Lower lobe of right lung (tissue), 2 donors: ENCODE results near the gene SMYD3. TPM values are rescaled to one million over a fixed set of nuclear protein-coding genes. Genes with fewer than 3 reads are reported as not detected.

Experiments
- ATAC-seq, 2 donors: fragments of 200-7000 bp; cut with Tn5 transposase; one replicate each; pipeline ENCODE4 v1.9.1; 2020 to 2022; ENCODE audit warnings: mild to moderate bottlenecking in 2 of 2, moderate library complexity in 2 of 2
- DNase-seq: peaks from one replicate; pipeline ENCODE4 v3.0.0-alpha.2; 2020
- H3K27ac ChIP-seq: fragments of 200-600 bp; one replicate; pipeline ENCODE4 v1.8.0; 2022
- H3K27me3 ChIP-seq: fragments of 200-600 bp; one replicate; pipeline ENCODE4 v1.8.0; 2022; ENCODE audit warnings: low read depth
- H3K36me3 ChIP-seq: fragments of 200-600 bp; one replicate; pipeline ENCODE4 v1.8.0; 2022; ENCODE audit warnings: mild to moderate bottlenecking
- H3K4me1 ChIP-seq: fragments of 200-600 bp; one replicate; pipeline ENCODE4 v1.8.0; 2022
- H3K4me3 ChIP-seq: fragments of 200-600 bp; one replicate; pipeline ENCODE4 v1.8.0; 2022; ENCODE audit warnings: mild to moderate bottlenecking
- H3K9me3 ChIP-seq: fragments of 200-600 bp; one replicate; pipeline ENCODE4 v1.8.0; 2022
- intact Hi-C: fragments of 100-400 bp; cut with DNase I; formaldehyde crosslinking; loops from one replicate; pipeline ENCODE4 v1.11.0; 2022
- total RNA-seq: library from RNA; stranded (reverse); fragmentation: NEBNext Ultra II Directional; extraction: Animal tissue kit (Norgen Biotek cat#: 25700); gene quantifications from one replicate; pipeline ENCODE4 v1.2.1, GENCODE V29; 2021
- TF ChIP-seq, protein P1 (sequence below): fragments of 200-600 bp; IDR thresholded peaks from one replicate; pipeline ENCODE4 v1.8.0; 2022; ENCODE audit warnings: antibody characterized with exemption, mild to moderate bottlenecking
- donor health status: DM: no; HTN: yes; CAD: no; lungs with severe emphysema.

SMYD3 gene
- total RNA-seq, 1 donor from 2014 or later, result 20.5 TPM

GRCh38 chr1:246390855-246391254, 116.2 kb downstream of the SMYD3 start:
- no peak for ATAC-seq
- Histone ChIP-seq H3K27me3 (no peaks in the 10 kb centered on the region), H3K4me3 (no peak overlapping the region), H3K27ac (no peak overlapping the region), H3K9me3 (peaks cover 11% of the 10 kb centered on the region), H3K36me3 (no peaks in the 10 kb centered on the region), H3K4me1 (no peaks in the 10 kb centered on the region)
- TF ChIP-seq, protein P1, sequence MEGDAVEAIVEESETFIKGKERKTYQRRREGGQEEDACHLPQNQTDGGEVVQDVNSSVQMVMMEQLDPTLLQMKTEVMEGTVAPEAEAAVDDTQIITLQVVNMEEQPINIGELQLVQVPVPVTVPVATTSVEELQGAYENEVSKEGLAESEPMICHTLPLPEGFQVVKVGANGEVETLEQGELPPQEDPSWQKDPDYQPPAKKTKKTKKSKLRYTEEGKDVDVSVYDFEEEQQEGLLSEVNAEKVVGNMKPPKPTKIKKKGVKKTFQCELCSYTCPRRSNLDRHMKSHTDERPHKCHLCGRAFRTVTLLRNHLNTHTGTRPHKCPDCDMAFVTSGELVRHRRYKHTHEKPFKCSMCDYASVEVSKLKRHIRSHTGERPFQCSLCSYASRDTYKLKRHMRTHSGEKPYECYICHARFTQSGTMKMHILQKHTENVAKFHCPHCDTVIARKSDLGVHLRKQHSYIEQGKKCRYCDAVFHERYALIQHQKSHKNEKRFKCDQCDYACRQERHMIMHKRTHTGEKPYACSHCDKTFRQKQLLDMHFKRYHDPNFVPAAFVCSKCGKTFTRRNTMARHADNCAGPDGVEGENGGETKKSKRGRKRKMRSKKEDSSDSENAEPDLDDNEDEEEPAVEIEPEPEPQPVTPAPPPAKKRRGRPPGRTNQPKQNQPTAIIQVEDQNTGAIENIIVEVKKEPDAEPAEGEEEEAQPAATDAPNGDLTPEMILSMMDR, result no peak
- intact Hi-C loops, result no loop called here
- no peak for DNase-seq

DNA sequence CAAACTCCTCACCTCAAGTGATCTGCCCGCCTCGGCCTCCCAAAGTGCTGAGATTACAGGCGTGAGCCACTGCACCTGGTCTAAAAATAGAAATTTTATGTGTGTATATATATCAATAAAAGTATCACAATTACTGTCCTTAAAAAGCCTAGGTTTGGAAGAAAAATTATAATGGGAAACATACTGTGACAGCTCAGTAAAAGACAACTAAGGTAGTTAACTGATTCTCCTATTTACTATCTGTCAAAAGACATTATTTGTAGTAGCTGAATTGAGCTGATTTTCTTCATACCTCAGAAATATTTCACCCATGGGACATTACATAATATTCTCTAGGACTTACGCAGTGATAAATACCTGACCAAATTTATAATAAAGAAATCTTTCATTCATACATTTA, 122.5 kb downstream of the SMYD3 start:
- Histone ChIP-seq H3K4me3 (no peak overlapping the region), H3K27me3 (no peaks in the 10 kb centered on the region), H3K36me3 (no peaks in the 10 kb centered on the region), H3K9me3 (no peaks in the 10 kb centered on the region), H3K4me1 (no peaks in the 10 kb centered on the region), H3K27ac (no peak overlapping the region)
- ATAC-seq, result no peak
- intact Hi-C loops, result no loop called here
- DNase-seq, result no peak
- TF ChIP-seq, protein P1, result no peak

DNA sequence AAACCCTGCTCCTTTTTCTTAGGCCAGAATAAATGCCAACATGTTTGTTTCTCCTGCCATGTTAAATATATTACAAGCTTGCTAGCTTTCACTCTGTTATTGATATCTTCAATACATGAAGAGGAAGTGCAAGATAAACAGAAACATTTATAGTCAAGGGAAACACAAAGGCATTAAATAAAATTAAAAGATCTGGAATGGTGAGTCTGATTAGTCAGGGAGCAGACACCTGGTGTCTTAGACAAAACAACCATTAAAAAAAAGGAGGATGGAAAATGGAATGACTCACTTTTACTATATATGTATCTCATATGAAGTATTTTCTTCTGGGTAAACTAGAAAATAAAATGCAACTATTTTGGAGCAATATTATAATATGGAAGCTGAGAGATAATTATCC, 123.3 kb downstream of the SMYD3 start:
- H3K4me1 ChIP-seq, result no peaks in the 10 kb centered on the region
- intact Hi-C loops, result no loop called here
- no peaks in the 10 kb centered on the region for H3K27me3 ChIP-seq
- H3K9me3 ChIP-seq, result no peaks in the 10 kb centered on the region
- DNase-seq, result no peak
- no peaks in the 10 kb centered on the region for H3K36me3 ChIP-seq
- H3K4me3 ChIP-seq, result no peak overlapping the region
- H3K27ac ChIP-seq, result no peak overlapping the region
- no peak for ATAC-seq
- TF ChIP-seq, protein P1, result no peak

DNA sequence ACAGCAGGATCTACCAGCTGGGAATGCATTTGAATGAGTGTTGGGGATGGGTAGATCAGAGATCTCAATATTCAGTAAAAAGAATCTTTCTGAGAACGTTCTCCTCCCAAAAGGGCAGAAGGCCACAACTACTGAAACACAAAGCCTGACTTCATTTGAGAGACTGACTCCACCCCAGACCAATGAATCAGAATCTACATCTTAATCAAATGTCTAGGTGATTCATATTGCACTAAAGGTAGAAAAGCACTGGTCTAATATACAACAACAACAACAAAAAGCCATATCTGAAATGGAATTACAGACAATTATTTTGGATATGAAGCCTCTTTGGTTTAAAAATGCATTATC, 123.9 kb downstream of the SMYD3 start:
- no peak overlapping the region for H3K27ac ChIP-seq
- intact Hi-C loops, result no loop called here
- H3K27me3 ChIP-seq, result no peaks in the 10 kb centered on the region
- TF ChIP-seq, protein P1, result no peak
- DNase-seq, result no peak
- no peak overlapping the region for H3K4me3 ChIP-seq
- H3K9me3 ChIP-seq, result no peaks in the 10 kb centered on the region
- ATAC-seq, result no peak
- H3K4me1 ChIP-seq, result no peaks in the 10 kb centered on the region
- no peaks in the 10 kb centered on the region for H3K36me3 ChIP-seq

GRCh38 chr1:246382589-246383238, 124.4 kb downstream of the SMYD3 start:
- no peaks in the 10 kb centered on the region for H3K9me3 ChIP-seq
- H3K4me3 ChIP-seq, result no peak overlapping the region
- no peaks in the 10 kb centered on the region for H3K4me1 ChIP-seq
- DNase-seq (no peak), ATAC-seq (peak in 1 of 2 donors; percentile 15)
- intact Hi-C loops, result no loop called here
- H3K27ac ChIP-seq, result no peak overlapping the region
- H3K36me3 ChIP-seq, result no peaks in the 10 kb centered on the region
- H3K27me3 ChIP-seq, result no peaks in the 10 kb centered on the region
- TF ChIP-seq, protein P1, result no peak
